GM12878 (cell line): ENCODE measurements around the gene CEP68. TPM values are rescaled to one million over a fixed set of nuclear protein-coding genes. Genes with fewer than 3 reads are reported as not detected.

Source experiments
- BCL3 ChIP-seq: IDR thresholded peaks from 2 replicates; pipeline ENCODE4 v1.6.1; 2011; ENCODE audit warnings: borderline replicate concordance, low read depth, mild to moderate bottlenecking, moderate library complexity, low read length; ENCODE audit not compliant: insufficient read depth, poor library complexity, severe bottlenecking
- polyA plus RNA-seq, 11 experiments: library from polyadenylated mRNA; depleted of rRNA in 4 of 11; unstranded in 6 of 11; stranded (reverse) in 5 of 11; fragments of >200 nt; fragmentation: Nextera tagmentation in 4 of 11; fragmentation: Illumina TruSeq in 1 of 11; extraction: Ambion mirVana in 4 of 11; extraction: Trizol in 1 of 11; gene quantifications; 1 replicate in 1 of 11; 2 replicates in 10 of 11; pipeline versions ENCODE4 v1.2.1 to v1.2.3, GENCODE V29; 2011 to 2016; ENCODE audit warnings: inconsistent platforms in 2 of 11, missing spikeins in 2 of 11, low read depth in 1 of 11
- total RNA-seq, 4 experiments: library from RNA; depleted of rRNA in 3 of 4; stranded (reverse); fragments of >200 nt in 3 of 4; fragmentation: Illumina TruSeq in 1 of 4; extraction: Trizol in 1 of 4; gene quantifications; 2 replicates each; pipeline versions ENCODE4 v1.2.1 to v1.2.3, GENCODE V29; 2013 to 2021

CEP68 gene
- total and polyA plus RNA-seq, 10 of the 15 experiments (the other 5 are each of a cell fraction or from before 2014, with no cell fraction given): 1.1 to 11.1 (median 7.4) TPM

GRCh38 chr2:65136253-65136652 is 80.0 kb downstream of the CEP68 start (continued):
- no peak for TF ChIP-seq BCL3
- TF ChIP-seq, all 136 proteins: peak for 0

Other genes starting within 250 kb of the CEP68 start
- 35.8 and 37.0 TPM in 2 replicates for gene SLC1A4, start 67.0 kb upstream of the CEP68 start, total RNA-seq (2014; rRNA removed)
- gene SLC1A4, start 67.0 kb upstream of the CEP68 start, total RNA-seq (2014; rRNA removed; fragmentation: Illumina TruSeq; extraction: Trizol): 23.2 and 23.8 TPM in 2 replicates
- 43.2 and 43.4 TPM in 2 replicates for gene SLC1A4, start 67.0 kb upstream of the CEP68 start, total RNA-seq (2021)
- gene SLC1A4, start 67.0 kb upstream of the CEP68 start, polyA plus RNA-seq (2011; rRNA removed): 20.3 and 26.9 TPM in 2 replicates
- gene SLC1A4, start 67.0 kb upstream of the CEP68 start, polyA plus RNA-seq (2014; fragmentation: Illumina TruSeq; extraction: Trizol): 27.4 TPM in 2 replicates
- gene SLC1A4, start 67.0 kb upstream of the CEP68 start, polyA plus RNA-seq (2014; fragmentation: Nextera tagmentation; extraction: Ambion mirVana): 10 to 100 TPM; 10.8 to 13.9 TPM
- gene SLC1A4, start 67.0 kb upstream of the CEP68 start, polyA plus RNA-seq (2014; rRNA removed): 28.0 and 29.0 TPM in 2 replicates
- 10 to 100 TPM; 32.6 to 37.2 TPM for gene SLC1A4, start 67.0 kb upstream of the CEP68 start, polyA plus RNA-seq (2016; fragmentation: Nextera tagmentation; extraction: Ambion mirVana)
- 77.2 and 82.8 TPM in 2 replicates for gene RAB1A, start 73.7 kb downstream of the CEP68 start, total RNA-seq (2014; rRNA removed)
- gene RAB1A, start 73.7 kb downstream of the CEP68 start, total RNA-seq (2014; rRNA removed; fragmentation: Illumina TruSeq; extraction: Trizol): 50.8 and 51.2 TPM in 2 replicates
- gene RAB1A, start 73.7 kb downstream of the CEP68 start, total RNA-seq (2021): 85.5 and 88.8 TPM in 2 replicates
- gene RAB1A, start 73.7 kb downstream of the CEP68 start, polyA plus RNA-seq (2011; rRNA removed): 159 and 226 TPM in 2 replicates
- 78.0 and 82.8 TPM in 2 replicates for gene RAB1A, start 73.7 kb downstream of the CEP68 start, polyA plus RNA-seq (2014; fragmentation: Illumina TruSeq; extraction: Trizol)
- gene RAB1A, start 73.7 kb downstream of the CEP68 start, polyA plus RNA-seq (2014; fragmentation: Nextera tagmentation; extraction: Ambion mirVana): 10 to 100 TPM; 48.9 to 71.2 TPM
- gene RAB1A, start 73.7 kb downstream of the CEP68 start, polyA plus RNA-seq (2014; rRNA removed): 102 and 105 TPM in 2 replicates
- gene RAB1A, start 73.7 kb downstream of the CEP68 start, polyA plus RNA-seq (2016; fragmentation: Nextera tagmentation; extraction: Ambion mirVana): 100 to 1,000 TPM; 170 to 171 TPM
- gene ACTR2, start 171.4 kb downstream of the CEP68 start, total RNA-seq (2014; rRNA removed): 125 and 138 TPM in 2 replicates
- 165 and 167 TPM in 2 replicates for gene ACTR2, start 171.4 kb downstream of the CEP68 start, total RNA-seq (2014; rRNA removed; fragmentation: Illumina TruSeq; extraction: Trizol)
- 401 and 407 TPM in 2 replicates for gene ACTR2, start 171.4 kb downstream of the CEP68 start, total RNA-seq (2021)
- 212 and 307 TPM in 2 replicates for gene ACTR2, start 171.4 kb downstream of the CEP68 start, polyA plus RNA-seq (2011; rRNA removed)
- 362 and 487 TPM in 2 replicates for gene ACTR2, start 171.4 kb downstream of the CEP68 start, polyA plus RNA-seq (2014; fragmentation: Illumina TruSeq; extraction: Trizol)
- gene ACTR2, start 171.4 kb downstream of the CEP68 start, polyA plus RNA-seq (2014; fragmentation: Nextera tagmentation; extraction: Ambion mirVana): 100 to 1,000 TPM in 1 of 2 experiments, 10 to 100 TPM in 1; 94.2 to 124 TPM
- 165 and 196 TPM in 2 replicates for gene ACTR2, start 171.4 kb downstream of the CEP68 start, polyA plus RNA-seq (2014; rRNA removed)
- gene ACTR2, start 171.4 kb downstream of the CEP68 start, polyA plus RNA-seq (2016; fragmentation: Nextera tagmentation; extraction: Ambion mirVana): 100 to 1,000 TPM; 193 to 219 TPM